Astrocyte of the spinal cord (primary cell): ENCODE data around the gene METTL3.

Experiments used
- DNase-seq: peaks from one replicate; pipeline ENCODE4 v3.0.0; 2011; ENCODE audit warnings: low read depth, low spot score
- H3K4me3 ChIP-seq: 2 replicates; pipeline ENCODE4 v1.5.1; 2011; ENCODE audit warnings: low read depth, mild to moderate bottlenecking, low read length, moderate library complexity
- in situ Hi-C: cut with HindIII; loops from 2 replicates; pipeline ENCODE4 v1.10.0; 2017; ENCODE audit warnings: low sequenced_read_pairs
- TF ChIP-seq, protein P1 (sequence below): IDR thresholded peaks from 2 replicates; pipeline ENCODE4 v1.5.1; 2012; ENCODE audit warnings: low read depth, mild to moderate bottlenecking, low read length, inconsistent platforms

The METTL3 gene

DNA sequence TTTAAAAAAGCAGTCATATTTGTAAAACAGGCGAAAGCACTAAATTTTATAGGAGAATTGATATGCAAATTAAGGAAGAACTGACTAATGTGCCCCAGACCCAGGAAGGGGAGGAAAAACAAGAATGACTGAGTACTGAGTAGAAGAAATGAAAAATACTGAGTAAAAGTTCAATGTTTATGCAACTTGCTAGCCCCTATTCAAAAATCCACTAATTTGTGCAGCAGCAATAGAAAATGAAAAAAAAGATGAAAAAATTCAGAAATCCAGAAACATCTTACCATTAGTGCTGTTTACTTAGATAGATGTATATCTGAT, 61.3 kb downstream of the METTL3 start:
- in situ Hi-C loops: no loop called here
- no peak for DNase-seq
- TF ChIP-seq, protein P1, sequence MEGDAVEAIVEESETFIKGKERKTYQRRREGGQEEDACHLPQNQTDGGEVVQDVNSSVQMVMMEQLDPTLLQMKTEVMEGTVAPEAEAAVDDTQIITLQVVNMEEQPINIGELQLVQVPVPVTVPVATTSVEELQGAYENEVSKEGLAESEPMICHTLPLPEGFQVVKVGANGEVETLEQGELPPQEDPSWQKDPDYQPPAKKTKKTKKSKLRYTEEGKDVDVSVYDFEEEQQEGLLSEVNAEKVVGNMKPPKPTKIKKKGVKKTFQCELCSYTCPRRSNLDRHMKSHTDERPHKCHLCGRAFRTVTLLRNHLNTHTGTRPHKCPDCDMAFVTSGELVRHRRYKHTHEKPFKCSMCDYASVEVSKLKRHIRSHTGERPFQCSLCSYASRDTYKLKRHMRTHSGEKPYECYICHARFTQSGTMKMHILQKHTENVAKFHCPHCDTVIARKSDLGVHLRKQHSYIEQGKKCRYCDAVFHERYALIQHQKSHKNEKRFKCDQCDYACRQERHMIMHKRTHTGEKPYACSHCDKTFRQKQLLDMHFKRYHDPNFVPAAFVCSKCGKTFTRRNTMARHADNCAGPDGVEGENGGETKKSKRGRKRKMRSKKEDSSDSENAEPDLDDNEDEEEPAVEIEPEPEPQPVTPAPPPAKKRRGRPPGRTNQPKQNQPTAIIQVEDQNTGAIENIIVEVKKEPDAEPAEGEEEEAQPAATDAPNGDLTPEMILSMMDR: no peak

More for the DNA sequence above, 61.3 kb downstream of the METTL3 start:
- no peak overlapping the region for H3K4me3 ChIP-seq
